ENCODE data around the gene DTD1. TPM values are rescaled to one million over a fixed set of nuclear protein-coding genes. Genes with fewer than 3 reads are reported as not detected.

The DTD1 gene
- total RNA-seq, 4 donors from 2014 or later = 27.3 to 54.0 (median 35.2) TPM

DNA sequence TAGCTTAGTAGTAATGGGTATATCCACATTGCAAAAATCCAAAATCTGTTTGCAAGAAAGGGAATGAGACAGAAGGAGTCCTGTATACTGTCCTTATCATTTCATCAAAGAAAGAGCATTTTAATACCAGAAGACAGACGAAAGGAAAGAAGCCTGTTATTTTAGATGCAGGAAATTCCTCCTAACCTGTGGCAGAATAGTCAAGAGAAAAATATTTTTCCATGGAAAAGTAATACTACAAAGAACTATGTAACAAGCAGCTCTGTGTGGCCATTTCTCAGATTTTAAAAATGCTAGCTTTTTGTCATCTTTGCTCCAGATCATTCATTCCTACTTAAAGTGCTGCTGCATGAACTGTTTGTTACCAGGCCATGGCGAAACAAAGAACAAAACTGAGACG, 152.9 kb downstream of the DTD1 start:
- Histone ChIP-seq H3K9me3 (no peaks in the 10 kb centered on the region), H3K36me3 (peaks cover 0 to 19% (median 0%) of the 10 kb centered on the region in 3 donors), H3K27me3 (no peaks in the 10 kb centered on the region), H3K27ac (no peak overlapping the region), H3K4me1 (peaks cover 0 to 16% (median 8%) of the 10 kb centered on the region in 3 donors), H3K4me3 (no peak overlapping the region)
- WGBS, 2 donors = 83 to 93% methylated on average over 3 of the region's 3 CpGs
- DNase-seq = no peak
- TF ChIP-seq, protein P1, sequence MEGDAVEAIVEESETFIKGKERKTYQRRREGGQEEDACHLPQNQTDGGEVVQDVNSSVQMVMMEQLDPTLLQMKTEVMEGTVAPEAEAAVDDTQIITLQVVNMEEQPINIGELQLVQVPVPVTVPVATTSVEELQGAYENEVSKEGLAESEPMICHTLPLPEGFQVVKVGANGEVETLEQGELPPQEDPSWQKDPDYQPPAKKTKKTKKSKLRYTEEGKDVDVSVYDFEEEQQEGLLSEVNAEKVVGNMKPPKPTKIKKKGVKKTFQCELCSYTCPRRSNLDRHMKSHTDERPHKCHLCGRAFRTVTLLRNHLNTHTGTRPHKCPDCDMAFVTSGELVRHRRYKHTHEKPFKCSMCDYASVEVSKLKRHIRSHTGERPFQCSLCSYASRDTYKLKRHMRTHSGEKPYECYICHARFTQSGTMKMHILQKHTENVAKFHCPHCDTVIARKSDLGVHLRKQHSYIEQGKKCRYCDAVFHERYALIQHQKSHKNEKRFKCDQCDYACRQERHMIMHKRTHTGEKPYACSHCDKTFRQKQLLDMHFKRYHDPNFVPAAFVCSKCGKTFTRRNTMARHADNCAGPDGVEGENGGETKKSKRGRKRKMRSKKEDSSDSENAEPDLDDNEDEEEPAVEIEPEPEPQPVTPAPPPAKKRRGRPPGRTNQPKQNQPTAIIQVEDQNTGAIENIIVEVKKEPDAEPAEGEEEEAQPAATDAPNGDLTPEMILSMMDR (IDR thresholded peaks at IDR 0.05) = no peak
- no peak for TF ChIP-seq POLR2A (IDR thresholded peaks at IDR 0.05)
- intact Hi-C loops (cut with DNase I) = no loop called here

DNA sequence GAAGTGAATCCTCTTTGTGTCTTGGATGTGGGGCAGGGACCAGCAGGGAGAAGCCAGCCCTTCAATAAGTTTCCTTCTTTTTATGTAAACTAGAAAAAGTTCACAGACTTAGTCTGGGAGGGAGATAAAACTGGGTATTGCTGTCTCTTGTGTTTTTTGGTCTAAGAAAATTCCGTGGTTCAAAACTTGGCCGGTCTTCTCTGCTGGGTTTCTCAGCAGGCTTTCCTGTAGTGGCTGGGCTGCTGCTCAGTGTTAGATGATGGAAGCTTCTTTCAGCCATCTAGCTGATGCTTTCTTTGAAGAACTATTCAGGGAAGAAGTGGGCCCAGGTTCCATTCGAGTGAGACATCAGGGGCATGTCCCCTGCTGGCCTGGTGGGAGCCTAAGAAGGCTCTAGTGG, 155.0 kb downstream of the DTD1 start:
- 71 to 90% methylated on average over 2 to 3 of the region's 3 CpGs for WGBS, 2 donors
- peaks cover 0 to 35% (median 0%) of the 10 kb centered on the region in 3 donors for H3K36me3 ChIP-seq
- DNase-seq = no peak
- H3K9me3 ChIP-seq = no peaks in the 10 kb centered on the region
- peaks cover 0 to 14% (median 8%) of the 10 kb centered on the region in 3 donors for H3K4me1 ChIP-seq
- H3K27me3 ChIP-seq = no peaks in the 10 kb centered on the region
- TF ChIP-seq, protein P1 (IDR thresholded peaks at IDR 0.05) = no peak
- TF ChIP-seq POLR2A (IDR thresholded peaks at IDR 0.05) = no peak
- no peak overlapping the region for H3K4me3 ChIP-seq
- H3K27ac ChIP-seq = no peak overlapping the region
- intact Hi-C loops (cut with DNase I) = no loop called here

DNA sequence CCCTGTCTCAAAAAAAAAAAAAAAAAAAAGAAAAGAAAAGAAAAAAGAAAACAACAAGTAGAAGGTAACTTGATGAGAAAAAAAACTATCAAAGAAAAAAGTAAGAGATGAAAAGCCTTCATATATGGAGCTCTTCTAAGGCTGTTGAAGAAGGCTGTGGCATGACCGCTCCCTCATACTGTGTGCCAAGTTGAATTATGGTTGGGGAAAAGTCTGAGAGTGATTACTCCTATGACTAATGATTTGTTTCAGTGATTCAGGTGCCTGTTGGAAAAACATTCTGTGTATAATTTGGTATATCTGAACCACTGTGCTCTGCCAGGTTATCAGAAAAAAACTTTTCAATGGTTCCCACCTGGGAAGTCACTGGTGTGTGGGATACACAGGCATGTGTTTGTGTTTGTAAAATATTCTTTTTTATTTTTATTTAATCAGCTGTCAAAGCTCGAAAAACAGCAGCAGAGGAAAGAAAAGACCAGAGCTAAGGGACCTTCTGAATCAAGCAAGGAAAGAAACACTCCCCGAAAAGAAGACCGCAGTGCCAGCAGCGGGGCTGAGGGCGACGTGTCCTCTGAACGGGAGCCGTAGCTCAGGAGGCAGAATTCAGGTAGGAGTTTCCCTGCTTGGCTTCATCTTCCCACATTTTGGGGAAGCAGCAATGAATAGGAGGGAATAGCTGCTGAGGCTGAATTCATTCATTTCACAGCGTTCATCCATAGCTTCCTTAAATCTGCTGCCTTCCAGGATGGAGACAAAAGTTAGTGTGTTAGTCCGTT, 156.0 kb downstream of the DTD1 start:
- no peaks in the 10 kb centered on the region for H3K9me3 ChIP-seq
- H3K36me3 ChIP-seq = peaks cover 0 to 35% (median 0%) of the 10 kb centered on the region in 3 donors
- no peak overlapping the region for H3K4me3 ChIP-seq
- DNase-seq = no peak
- 91 to 94% methylated on average over 11 of the region's 11 CpGs for WGBS, 2 donors
- H3K4me1 ChIP-seq = peaks cover 0 to 8% (median 8%) of the 10 kb centered on the region in 3 donors
- no peak overlapping the region for H3K27ac ChIP-seq
- intact Hi-C loops (cut with DNase I) = no loop called here
- no peak for TF ChIP-seq POLR2A (IDR thresholded peaks at IDR 0.05)
- TF ChIP-seq, protein P1 (IDR thresholded peaks at IDR 0.05) = no peak
- no peaks in the 10 kb centered on the region for H3K27me3 ChIP-seq

DNA sequence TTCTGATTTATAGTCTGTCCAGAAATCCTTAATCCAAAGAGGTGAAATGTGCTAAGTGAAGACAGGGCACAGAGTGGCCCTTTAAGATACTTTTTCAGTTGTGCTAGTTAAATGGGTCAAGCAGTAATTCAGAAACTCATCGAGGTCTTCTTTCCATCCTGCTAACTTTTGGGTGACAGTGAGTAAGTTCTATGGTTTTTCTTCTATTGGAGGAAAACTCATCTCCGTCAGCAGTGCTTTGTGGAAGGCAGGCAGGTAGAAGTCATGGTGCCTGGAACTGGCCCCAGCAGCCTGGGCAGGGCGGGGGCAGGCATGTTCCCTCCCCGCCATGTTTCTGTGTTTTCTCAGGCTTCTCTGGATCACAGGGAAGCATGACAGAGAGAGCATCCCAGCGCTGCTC, 159.2 kb downstream of the DTD1 start:
- Histone ChIP-seq H3K9me3 (no peaks in the 10 kb centered on the region), H3K4me3 (no peak overlapping the region), H3K27me3 (no peaks in the 10 kb centered on the region), H3K4me1 (no peaks in the 10 kb centered on the region), H3K27ac (no peak overlapping the region), H3K36me3 (peaks cover 0 to 35% (median 0%) of the 10 kb centered on the region in 3 donors)
- DNase-seq = no peak
- no peak for TF ChIP-seq POLR2A (IDR thresholded peaks at IDR 0.05)
- TF ChIP-seq, protein P1 (IDR thresholded peaks at IDR 0.05) = no peak
- WGBS, 2 donors = 86 to 87% methylated on average over 2 to 5 of the region's 5 CpGs
- intact Hi-C loops (cut with DNase I) = no loop called here

DNA sequence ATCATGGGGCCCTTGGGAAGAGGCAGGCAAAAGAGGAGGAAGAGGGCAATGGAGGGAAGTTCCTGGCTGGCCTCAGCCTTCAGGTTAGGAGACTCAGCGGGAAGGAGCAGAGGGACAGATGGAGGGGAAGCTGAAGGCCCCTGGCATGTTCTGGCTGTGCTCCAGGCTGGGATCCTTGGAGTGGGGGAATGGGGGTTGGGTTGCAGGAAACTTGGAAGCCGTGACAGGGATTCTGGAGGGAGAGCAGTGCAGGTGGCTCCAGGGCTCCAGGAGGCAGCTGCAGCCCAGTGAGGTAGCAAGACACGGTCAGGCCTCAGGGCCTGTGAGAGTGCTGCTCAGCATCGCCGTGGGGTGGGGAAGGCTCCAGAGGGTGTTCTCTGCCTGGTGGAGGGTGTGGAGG, 161.1 kb downstream of the DTD1 start:
- no peak for TF ChIP-seq POLR2A (IDR thresholded peaks at IDR 0.05)
- TF ChIP-seq, protein P1 (IDR thresholded peaks at IDR 0.05) = no peak
- DNase-seq = no peak
- H3K36me3 ChIP-seq = peaks cover 0 to 33% (median 0%) of the 10 kb centered on the region in 3 donors
- H3K9me3 ChIP-seq = no peaks in the 10 kb centered on the region
- no peaks in the 10 kb centered on the region for H3K27me3 ChIP-seq
- H3K27ac ChIP-seq = no peak overlapping the region
- H3K4me3 ChIP-seq = no peak overlapping the region
- H3K4me1 ChIP-seq = no peaks in the 10 kb centered on the region
- intact Hi-C loops (cut with DNase I) = loop anchor here (2.0 kb wide), 1 partner anchor 20 kb away; no protein-coding TSS in a partner anchor
- WGBS, 2 donors = 50 to 76% methylated on average over 1 to 3 of the region's 5 CpGs

All from esophagus squamous epithelium (tissue), 5 donors.